HepG2 (cell line): Measurements from ENCODE around the gene ICE1. TPM values are rescaled to one million over a fixed set of nuclear protein-coding genes. Genes with fewer than 3 reads are reported as not detected.

Source experiments
- DNMT3B ChIP-seq: conservative IDR thresholded peaks from 2 replicates; pipeline ENCODE4 v1.6.1; 2016; ENCODE audit warnings: missing biosample characterization, control low read depth
- ERF ChIP-seq: IDR thresholded peaks from 2 replicates; pipeline ENCODE4 v1.6.1; 2018; ENCODE audit warnings: missing biosample characterization, missing genetic modification reagents
- HHEX ChIP-seq: IDR thresholded peaks from 2 replicates; pipeline ENCODE4 v1.6.1; 2016; ENCODE audit warnings: control low read depth
- KDM5A ChIP-seq: fragments of 200-600 bp; sonication (generic); IDR thresholded peaks from 2 replicates; pipeline ENCODE4 v1.7.0; 2018; ENCODE audit warnings: antibody characterized with exemption, mild to moderate bottlenecking, low read length, borderline replicate concordance
- MYC ChIP-seq: sonication (generic); formaldehyde crosslinking; IDR thresholded peaks from 2 replicates; pipeline ENCODE4 v1.9.0; 2021; ENCODE audit warnings: missing genetic modification reagents, borderline replicate concordance
- RBAK ChIP-seq: sonication (generic); formaldehyde crosslinking; IDR thresholded peaks from 2 replicates; pipeline ENCODE4 v1.5.1; 2020; ENCODE audit warnings: mild to moderate bottlenecking, missing genetic modification reagents
- SATB2 ChIP-seq: sonication (generic); formaldehyde crosslinking; IDR thresholded peaks from 2 replicates; pipeline ENCODE4 v1.5.0; 2020; ENCODE audit warnings: missing genetic modification reagents
- SMAD1 ChIP-seq: sonication (generic); formaldehyde crosslinking; IDR thresholded peaks from 2 replicates; pipeline ENCODE4 v1.4.0; 2020; ENCODE audit warnings: missing genetic modification reagents, low read depth, mild to moderate bottlenecking, borderline replicate concordance
- SMYD3 ChIP-seq: sonication (generic); formaldehyde crosslinking; IDR thresholded peaks from 2 replicates; pipeline ENCODE4 v1.8.1; 2023; ENCODE audit warnings: mild to moderate bottlenecking, missing genetic modification reagents
- THAP11 ChIP-seq: IDR thresholded peaks from 2 replicates; pipeline ENCODE4 v1.6.1; 2016; ENCODE audit warnings: missing biosample characterization, missing genetic modification reagents
- TP53 ChIP-seq: sonication (generic); formaldehyde crosslinking; conservative IDR thresholded peaks from 2 replicates; pipeline ENCODE4 v1.4.0; 2020; ENCODE audit warnings: missing genetic modification reagents
- ZNF501 ChIP-seq: sonication (generic); formaldehyde crosslinking; IDR thresholded peaks from 2 replicates; pipeline ENCODE4 v1.5.1; 2020; ENCODE audit warnings: mild to moderate bottlenecking, moderate library complexity, missing genetic modification reagents
- polyA plus RNA-seq, 8 experiments: library from polyadenylated mRNA; depleted of rRNA in 3 of 8; stranded (reverse) in 7 of 8; unstranded in 1 of 8; fragments of >200 nt; fragmentation: Illumina TruSeq in 4 of 8; extraction: Trizol in 4 of 8; gene quantifications; 2 replicates each; pipeline versions ENCODE4 v1.2.1 to v1.2.3, GENCODE V29; 2011 to 2016; ENCODE audit warnings: low read depth in 4 of 8, missing spikeins in 1 of 8, mixed read lengths in 1 of 8; ENCODE audit not compliant: insufficient read depth in 1 of 8
- total RNA-seq, 5 experiments: library from RNA; depleted of rRNA; stranded (reverse); fragments of >200 nt; fragmentation: Illumina TruSeq; extraction: Trizol; gene quantifications; 2 replicates each; pipeline ENCODE4 v1.2.3, GENCODE V29; 2016; ENCODE audit warnings: low read depth in 1 of 5
- TF ChIP-seq, protein P1 (sequence below): sonication (generic); formaldehyde crosslinking; IDR thresholded peaks from 2 replicates; pipeline ENCODE4 v1.4.0; 2020; ENCODE audit warnings: mild to moderate bottlenecking, low read depth, missing genetic modification reagents
- TF ChIP-seq, protein P2 (sequence below): IDR thresholded peaks from 2 replicates; pipeline ENCODE4 v1.6.1; 2016; ENCODE audit warnings: missing genetic modification reagents, missing compliant biosample characterization
- TF ChIP-seq, protein P3 (sequence below): sonication (generic); formaldehyde crosslinking; IDR thresholded peaks from 2 replicates; pipeline ENCODE4 v1.4.0; 2020; ENCODE audit warnings: missing genetic modification reagents, borderline replicate concordance
- TF ChIP-seq, protein P4 (sequence below): IDR thresholded peaks from 2 replicates; pipeline ENCODE4 v1.6.1; 2016; ENCODE audit warnings: mild to moderate bottlenecking
- TF ChIP-seq, protein P5 (sequence below): sonication (generic); formaldehyde crosslinking; IDR thresholded peaks from 2 replicates; pipeline ENCODE4 v1.5.1; 2020; ENCODE audit warnings: mild to moderate bottlenecking, missing genetic modification reagents, moderate library complexity

The ICE1 gene
- total and polyA plus RNA-seq, 2 of the 13 experiments (the other 11 are each of a cell fraction or from before 2014, with no cell fraction given) = 9.1 to 27.6 TPM

DNA sequence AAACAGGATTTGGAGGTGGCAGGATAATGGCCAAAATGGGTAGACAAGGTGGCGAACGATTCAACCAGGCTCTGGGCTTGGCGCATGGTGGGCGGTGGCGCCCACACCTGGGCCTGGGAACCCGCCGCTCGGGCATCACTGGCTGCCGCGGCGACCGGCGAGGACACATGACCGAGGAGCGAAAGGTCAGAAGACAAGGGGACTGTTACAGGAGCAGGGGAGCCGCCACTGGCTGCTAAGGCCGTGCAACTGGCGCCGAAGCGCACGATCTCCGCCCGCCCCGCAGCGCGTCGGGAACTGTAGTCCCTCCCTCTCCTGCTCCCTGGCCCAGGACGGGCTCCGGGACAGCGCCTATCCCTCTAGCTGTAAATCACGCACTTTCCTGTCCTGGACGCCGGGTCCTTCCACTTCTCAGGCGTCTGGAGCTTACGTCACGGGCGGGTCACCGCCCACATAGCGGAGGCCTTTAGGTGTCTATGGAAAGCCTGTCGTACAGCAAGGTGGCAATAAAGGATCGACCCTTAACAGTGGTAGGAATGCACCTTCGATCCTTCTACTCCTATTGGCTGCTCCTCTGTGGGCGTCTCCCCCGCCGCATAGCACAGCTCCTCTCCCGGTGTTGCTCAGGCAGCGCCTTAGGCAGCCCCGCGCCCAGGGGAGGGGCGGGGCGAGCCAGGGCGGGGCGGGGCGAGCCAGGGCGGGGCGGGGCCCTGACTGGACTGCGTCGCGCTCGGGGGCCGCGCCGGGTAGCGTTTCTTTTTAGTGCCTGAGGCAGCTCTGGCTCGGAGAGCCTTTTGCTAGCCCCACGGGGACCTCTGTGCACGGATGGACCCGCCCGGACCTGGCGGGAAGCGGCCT is at the start of gene ICE1 (continued):
- TF ChIP-seq, protein P1, sequence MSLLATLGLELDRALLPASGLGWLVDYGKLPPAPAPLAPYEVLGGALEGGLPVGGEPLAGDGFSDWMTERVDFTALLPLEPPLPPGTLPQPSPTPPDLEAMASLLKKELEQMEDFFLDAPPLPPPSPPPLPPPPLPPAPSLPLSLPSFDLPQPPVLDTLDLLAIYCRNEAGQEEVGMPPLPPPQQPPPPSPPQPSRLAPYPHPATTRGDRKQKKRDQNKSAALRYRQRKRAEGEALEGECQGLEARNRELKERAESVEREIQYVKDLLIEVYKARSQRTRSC (CRISPR knock-in tag) = 0 out of 2 replicates have a peak, but pooled peaks have one; percentile 30
- TF ChIP-seq KDM5A (no peak), RBAK (CRISPR knock-in tag) (no peak), HHEX (CRISPR knock-in tag) (no peak), SATB2 (CRISPR knock-in tag) (no peak), MYC (peak; percentile 67; the same call in 1 of the 2 replicates), SMYD3 (CRISPR knock-in tag) (0 out of 2 replicates have a peak, but pooled peaks have one; percentile 30), DNMT3B (CRISPR knock-in tag) (no peak), THAP11 (peak; percentile 98), ZNF501 (CRISPR knock-in tag) (peak; percentile 72; the same call in 1 of the 2 replicates), ERF (CRISPR knock-in tag) (peak; percentile 60), SMAD1 (CRISPR knock-in tag) (0 out of 2 replicates have a peak, but pooled peaks have one; percentile 8), TP53 (CRISPR knock-in tag) (no peak)
- TF ChIP-seq, protein P2, sequence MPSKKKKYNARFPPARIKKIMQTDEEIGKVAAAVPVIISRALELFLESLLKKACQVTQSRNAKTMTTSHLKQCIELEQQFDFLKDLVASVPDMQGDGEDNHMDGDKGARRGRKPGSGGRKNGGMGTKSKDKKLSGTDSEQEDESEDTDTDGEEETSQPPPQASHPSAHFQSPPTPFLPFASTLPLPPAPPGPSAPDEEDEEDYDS = peak; percentile 59
- TF ChIP-seq, protein P3, sequence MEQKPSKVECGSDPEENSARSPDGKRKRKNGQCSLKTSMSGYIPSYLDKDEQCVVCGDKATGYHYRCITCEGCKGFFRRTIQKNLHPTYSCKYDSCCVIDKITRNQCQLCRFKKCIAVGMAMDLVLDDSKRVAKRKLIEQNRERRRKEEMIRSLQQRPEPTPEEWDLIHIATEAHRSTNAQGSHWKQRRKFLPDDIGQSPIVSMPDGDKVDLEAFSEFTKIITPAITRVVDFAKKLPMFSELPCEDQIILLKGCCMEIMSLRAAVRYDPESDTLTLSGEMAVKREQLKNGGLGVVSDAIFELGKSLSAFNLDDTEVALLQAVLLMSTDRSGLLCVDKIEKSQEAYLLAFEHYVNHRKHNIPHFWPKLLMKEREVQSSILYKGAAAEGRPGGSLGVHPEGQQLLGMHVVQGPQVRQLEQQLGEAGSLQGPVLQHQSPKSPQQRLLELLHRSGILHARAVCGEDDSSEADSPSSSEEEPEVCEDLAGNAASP (CRISPR knock-in tag) = peak; percentile 33; the same call in 1 of the 2 replicates
- TF ChIP-seq, protein P4, sequence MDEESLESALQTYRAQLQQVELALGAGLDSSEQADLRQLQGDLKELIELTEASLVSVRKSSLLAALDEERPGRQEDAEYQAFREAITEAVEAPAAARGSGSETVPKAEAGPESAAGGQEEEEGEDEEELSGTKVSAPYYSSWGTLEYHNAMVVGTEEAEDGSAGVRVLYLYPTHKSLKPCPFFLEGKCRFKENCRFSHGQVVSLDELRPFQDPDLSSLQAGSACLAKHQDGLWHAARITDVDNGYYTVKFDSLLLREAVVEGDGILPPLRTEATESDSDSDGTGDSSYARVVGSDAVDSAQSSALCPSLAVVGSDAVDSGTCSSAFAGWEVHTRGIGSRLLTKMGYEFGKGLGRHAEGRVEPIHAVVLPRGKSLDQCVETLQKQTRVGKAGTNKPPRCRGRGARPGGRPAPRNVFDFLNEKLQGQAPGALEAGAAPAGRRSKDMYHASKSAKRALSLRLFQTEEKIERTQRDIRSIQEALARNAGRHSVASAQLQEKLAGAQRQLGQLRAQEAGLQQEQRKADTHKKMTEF (CRISPR knock-in tag) = peak; percentile 49; the same call in 1 of the 2 replicates
- TF ChIP-seq, protein P5, sequence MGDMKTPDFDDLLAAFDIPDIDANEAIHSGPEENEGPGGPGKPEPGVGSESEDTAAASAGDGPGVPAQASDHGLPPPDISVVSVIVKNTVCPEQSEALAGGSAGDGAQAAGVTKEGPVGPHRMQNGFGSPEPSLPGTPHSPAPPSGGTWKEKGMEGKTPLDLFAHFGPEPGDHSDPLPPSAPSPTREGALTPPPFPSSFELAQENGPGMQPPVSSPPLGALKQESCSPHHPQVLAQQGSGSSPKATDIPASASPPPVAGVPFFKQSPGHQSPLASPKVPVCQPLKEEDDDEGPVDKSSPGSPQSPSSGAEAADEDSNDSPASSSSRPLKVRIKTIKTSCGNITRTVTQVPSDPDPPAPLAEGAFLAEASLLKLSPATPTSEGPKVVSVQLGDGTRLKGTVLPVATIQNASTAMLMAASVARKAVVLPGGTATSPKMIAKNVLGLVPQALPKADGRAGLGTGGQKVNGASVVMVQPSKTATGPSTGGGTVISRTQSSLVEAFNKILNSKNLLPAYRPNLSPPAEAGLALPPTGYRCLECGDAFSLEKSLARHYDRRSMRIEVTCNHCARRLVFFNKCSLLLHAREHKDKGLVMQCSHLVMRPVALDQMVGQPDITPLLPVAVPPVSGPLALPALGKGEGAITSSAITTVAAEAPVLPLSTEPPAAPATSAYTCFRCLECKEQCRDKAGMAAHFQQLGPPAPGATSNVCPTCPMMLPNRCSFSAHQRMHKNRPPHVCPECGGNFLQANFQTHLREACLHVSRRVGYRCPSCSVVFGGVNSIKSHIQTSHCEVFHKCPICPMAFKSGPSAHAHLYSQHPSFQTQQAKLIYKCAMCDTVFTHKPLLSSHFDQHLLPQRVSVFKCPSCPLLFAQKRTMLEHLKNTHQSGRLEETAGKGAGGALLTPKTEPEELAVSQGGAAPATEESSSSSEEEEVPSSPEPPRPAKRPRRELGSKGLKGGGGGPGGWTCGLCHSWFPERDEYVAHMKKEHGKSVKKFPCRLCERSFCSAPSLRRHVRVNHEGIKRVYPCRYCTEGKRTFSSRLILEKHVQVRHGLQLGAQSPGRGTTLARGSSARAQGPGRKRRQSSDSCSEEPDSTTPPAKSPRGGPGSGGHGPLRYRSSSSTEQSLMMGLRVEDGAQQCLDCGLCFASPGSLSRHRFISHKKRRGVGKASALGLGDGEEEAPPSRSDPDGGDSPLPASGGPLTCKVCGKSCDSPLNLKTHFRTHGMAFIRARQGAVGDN = peak; percentile 95
